DND-41 (cell line): ENCODE measurements around the gene SLC16A1.

Experiments
- CTCF ChIP-seq: IDR thresholded peaks from 2 replicates; pipeline ENCODE4 v1.5.1; 2012; ENCODE audit warnings: borderline replicate concordance, low read length, moderate library complexity, mild to moderate bottlenecking; ENCODE audit not compliant: poor library complexity, severe bottlenecking; ENCODE audit errors: extremely low read depth
- EZH2 ChIP-seq: IDR thresholded peaks from 3 replicates; pipeline ENCODE4 v1.6.1; 2012; ENCODE audit warnings: borderline replicate concordance, low read depth, mild to moderate bottlenecking, moderate library complexity, low read length, inconsistent platforms; ENCODE audit not compliant: severe bottlenecking

- TF ChIP-seq CTCF (no peak), EZH2 (no peak)
Measured at GRCh38 chr1:112906150-112906698, 49.8 kb downstream of the SLC16A1 start.
